HG03175 (cell line): ENCODE results near the gene MAN1A1.

Experiments
- ATAC-seq: cut with Tn5 transposase; IDR thresholded peaks from one replicate; pipeline ENCODE4 v1.9.1; 2021; ENCODE audit warnings: mild to moderate bottlenecking, moderate library complexity; ENCODE audit not compliant: unreplicated experiment

The MAN1A1 gene

GRCh38 chr6:119152187-119152586, 197.4 kb downstream of the MAN1A1 start:
- no peak for ATAC-seq

GRCh38 chr6:119148825-119149525, 200.6 kb downstream of the MAN1A1 start:
- ATAC-seq, result no peak

GRCh38 chr6:119148098-119148824, 201.3 kb downstream of the MAN1A1 start:
- ATAC-seq, result no peak

GRCh38 chr6:119147101-119148053, 202.2 kb downstream of the MAN1A1 start:
- ATAC-seq, result peak; percentile 99

GRCh38 chr6:119145111-119145510, 204.4 kb downstream of the MAN1A1 start:
- no peak for ATAC-seq

GRCh38 chr6:119142637-119143036, 206.9 kb downstream of the MAN1A1 start:
- no peak for ATAC-seq

- ATAC-seq, result no peak
Observed at GRCh38 chr6:119142041-119142440, 207.5 kb downstream of the MAN1A1 start.

GRCh38 chr6:119140196-119141140, 209.1 kb downstream of the MAN1A1 start:
- ATAC-seq, result no peak

- ATAC-seq, result peak; percentile 84
Observed at GRCh38 chr6:119138906-119139541, 210.5 kb downstream of the MAN1A1 start.

GRCh38 chr6:119137194-119138072, 212.1 kb downstream of the MAN1A1 start:
- ATAC-seq, result no peak

GRCh38 chr6:119134752-119135151, 214.8 kb downstream of the MAN1A1 start:
- no peak for ATAC-seq

- ATAC-seq, result no peak
Observed at GRCh38 chr6:119133400-119133799, 216.2 kb downstream of the MAN1A1 start.

- no peak for ATAC-seq
Observed at GRCh38 chr6:119132261-119132981, 217.1 kb downstream of the MAN1A1 start.

GRCh38 chr6:119129968-119130484, 219.5 kb downstream of the MAN1A1 start:
- no peak for ATAC-seq

- peak; percentile 83 for ATAC-seq
Observed at GRCh38 chr6:119129148-119129967, 220.2 kb downstream of the MAN1A1 start.

- no peak for ATAC-seq
Observed at GRCh38 chr6:119128252-119128912, 221.2 kb downstream of the MAN1A1 start.
